GM18858 (cell line): Measurements from ENCODE around the gene CTNNA3.

Experiments used
- ATAC-seq: cut with Tn5 transposase; IDR thresholded peaks from one replicate; pipeline ENCODE4 v1.9.1; 2021; ENCODE audit not compliant: unreplicated experiment

Gene CTNNA3

GRCh38 chr10:66026321-66026720 is 1669.7 kb downstream of the CTNNA3 start:
- ATAC-seq = no peak

- no peak for ATAC-seq
Measured at GRCh38 chr10:66025186-66025585, 1670.8 kb downstream of the CTNNA3 start.

GRCh38 chr10:66021423-66021822 is 1674.6 kb downstream of the CTNNA3 start:
- ATAC-seq = no peak

GRCh38 chr10:66008221-66008620 is 1687.8 kb downstream of the CTNNA3 start:
- ATAC-seq = no peak

GRCh38 chr10:66006411-66006810 is 1689.6 kb downstream of the CTNNA3 start:
- ATAC-seq = no peak

- ATAC-seq = no peak
Measured at GRCh38 chr10:65993451-65993850, 1702.5 kb downstream of the CTNNA3 start.

- ATAC-seq = no peak
Measured at GRCh38 chr10:65968871-65969270, 1727.1 kb downstream of the CTNNA3 start.

GRCh38 chr10:65968437-65968836 is 1727.6 kb downstream of the CTNNA3 start:
- no peak for ATAC-seq

- ATAC-seq = no peak
Measured at GRCh38 chr10:65964205-65964604, 1731.8 kb downstream of the CTNNA3 start.

- ATAC-seq = no peak
Measured at GRCh38 chr10:65952086-65952485, 1743.9 kb downstream of the CTNNA3 start.

GRCh38 chr10:65950075-65950474 is 1745.9 kb downstream of the CTNNA3 start:
- no peak for ATAC-seq

GRCh38 chr10:65949526-65949925 is 1746.5 kb downstream of the CTNNA3 start:
- no peak for ATAC-seq

- ATAC-seq = no peak
Measured at GRCh38 chr10:65945061-65945460, 1750.9 kb downstream of the CTNNA3 start.

GRCh38 chr10:65943451-65943850 is 1752.5 kb downstream of the CTNNA3 start:
- ATAC-seq = no peak

GRCh38 chr10:65940816-65941662 is 1755.0 kb downstream of the CTNNA3 start:
- no peak for ATAC-seq

- no peak for ATAC-seq
Measured at GRCh38 chr10:65940105-65940504, 1755.9 kb downstream of the CTNNA3 start.

- no peak for ATAC-seq
Measured at GRCh38 chr10:65931291-65932070, 1764.5 kb downstream of the CTNNA3 start.

- no peak for ATAC-seq
Measured at GRCh38 chr10:65911151-65911835, 1784.7 kb downstream of the CTNNA3 start.

GRCh38 chr10:65910209-65910608 is 1785.8 kb downstream of the CTNNA3 start:
- no peak for ATAC-seq

GRCh38 chr10:65907199-65907712 is 1788.7 kb downstream of the CTNNA3 start:
- no peak for ATAC-seq

GRCh38 chr10:65903620-65904019 is 1792.4 kb downstream of the CTNNA3 start:
- ATAC-seq = no peak
